Activated naive CD4-positive, alpha-beta T cell treated with anti-CD3 and anti-CD28 coated beads, Interleukin-2, amount 10 ng/mL, durations not matched to agents 7 days and 5 days (primary cell): ENCODE measurements around the gene PSTPIP1.

Experiments used
- CTCF ChIA-PET: fragments of 350-600 bp; sonication (Branson Sonifier 250); formaldehyde crosslinking; loops from one replicate; lab custom pipeline; 2021; ENCODE audit warnings: antibody characterized with exemption; lab: Charles Lee
- DNase-seq: peaks from one replicate; pipeline ENCODE4 v3.0.0-alpha.2; 2020
- H3K27ac Mint-ChIP-seq: one replicate; pipeline ENCODE4 v1.8.0; 2021; ENCODE audit warnings: mild to moderate bottlenecking, moderate library complexity, mixed read lengths
- H3K27me3 Mint-ChIP-seq: one replicate; pipeline ENCODE4 v1.8.0; 2021; ENCODE audit warnings: mild to moderate bottlenecking, mixed read lengths
- H3K36me3 Mint-ChIP-seq: one replicate; pipeline ENCODE4 v1.8.0; 2021; ENCODE audit warnings: mixed read lengths
- H3K4me1 Mint-ChIP-seq: one replicate; pipeline ENCODE4 v1.8.0; 2021; ENCODE audit warnings: mixed read lengths
- H3K4me3 Mint-ChIP-seq: one replicate; pipeline ENCODE4 v1.8.0; 2021; ENCODE audit warnings: mild to moderate bottlenecking, moderate library complexity, mixed read lengths
- H3K9me3 Mint-ChIP-seq: one replicate; pipeline ENCODE4 v1.8.0; 2021; ENCODE audit warnings: mixed read lengths

PSTPIP1 gene

DNA sequence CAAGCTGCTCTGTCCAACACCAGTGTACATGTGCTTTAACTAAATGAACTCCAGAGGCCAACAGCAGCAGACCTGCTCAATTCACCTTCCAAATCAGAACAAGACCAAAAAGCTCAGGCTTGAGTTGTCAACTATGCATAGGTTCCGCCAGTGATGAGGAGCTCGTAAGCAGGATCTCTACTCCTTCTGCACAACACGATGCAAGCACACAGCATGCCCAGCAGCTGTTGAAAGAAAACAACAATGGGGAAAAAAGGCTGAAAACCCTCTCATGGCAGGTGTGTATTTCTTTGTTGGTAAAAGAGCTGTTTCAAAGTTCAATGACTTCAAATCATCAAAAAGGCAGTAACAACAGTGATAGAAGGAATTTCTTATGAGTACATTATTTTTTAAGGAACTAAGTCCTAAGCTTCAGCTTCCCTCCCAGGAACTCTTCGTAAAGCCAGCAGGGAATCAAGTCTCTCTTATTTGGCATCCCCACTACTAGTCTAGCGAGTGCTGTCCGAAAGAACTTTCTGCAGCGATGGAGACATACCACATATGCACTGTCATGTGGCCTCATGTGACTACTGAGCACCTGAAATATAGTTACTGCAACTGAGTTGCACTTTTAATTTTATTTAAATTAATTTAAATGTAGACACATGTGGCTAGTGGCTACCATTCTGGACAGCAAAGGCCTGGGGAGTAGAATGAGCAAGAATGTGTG lies 51.9 kb downstream of the PSTPIP1 start:
- CTCF ChIA-PET = interaction anchor here (4.6 kb wide), 1 partner anchor 73 kb away, joined by 17 read pairs; no protein-coding TSS in a partner anchor
- no peak overlapping the region for H3K4me3 Mint-ChIP-seq
- no peaks in the 10 kb centered on the region for H3K27me3 Mint-ChIP-seq
- no peak for DNase-seq
- H3K4me1 Mint-ChIP-seq = no peaks in the 10 kb centered on the region
- peaks cover 3% of the 10 kb centered on the region for H3K9me3 Mint-ChIP-seq
- H3K36me3 Mint-ChIP-seq = peaks cover 59% of the 10 kb centered on the region
- peak overlapping the region; percentile 55 for H3K27ac Mint-ChIP-seq

DNA sequence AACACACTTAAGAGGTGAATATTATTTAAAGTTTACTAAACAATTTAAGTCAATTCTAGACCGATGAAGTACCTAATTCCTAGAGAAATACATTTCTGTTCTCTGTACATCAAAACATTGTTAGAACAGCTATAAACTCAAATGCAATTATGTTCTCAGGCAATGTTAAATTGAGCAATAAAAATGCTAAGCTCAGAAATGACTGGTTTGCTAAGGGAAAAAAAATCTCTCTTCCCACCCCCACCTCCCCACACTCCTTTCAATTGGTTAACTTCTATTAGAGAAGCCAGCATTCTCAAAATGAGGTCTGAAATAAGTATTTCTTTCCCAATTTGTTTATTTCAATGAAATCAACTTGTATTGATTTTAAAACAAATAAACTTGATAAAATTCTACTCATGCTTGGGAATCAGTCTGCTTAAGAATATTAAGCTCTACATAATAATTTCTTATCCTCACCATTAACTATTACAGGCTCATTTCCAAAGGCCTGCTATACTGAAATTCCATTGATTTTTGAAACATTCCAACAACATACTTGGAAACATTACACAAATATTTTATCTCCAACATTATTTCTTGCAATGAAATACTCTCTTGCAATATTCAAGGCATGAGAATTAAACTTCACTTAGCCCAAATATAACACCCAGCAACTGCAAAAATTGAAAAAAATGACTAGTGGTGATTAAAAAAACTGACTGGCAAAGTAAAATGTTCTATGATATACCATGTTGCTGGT lies 53.4 kb downstream of the PSTPIP1 start:
- H3K27me3 Mint-ChIP-seq = no peaks in the 10 kb centered on the region
- DNase-seq = no peak
- CTCF ChIA-PET = interaction anchor here (4.6 kb wide), 1 partner anchor 74 kb away, joined by 17 read pairs; no protein-coding TSS in a partner anchor
- H3K4me3 Mint-ChIP-seq = no peak overlapping the region
- H3K27ac Mint-ChIP-seq = no peak overlapping the region
- H3K9me3 Mint-ChIP-seq = no peaks in the 10 kb centered on the region
- no peaks in the 10 kb centered on the region for H3K4me1 Mint-ChIP-seq
- peaks cover 51% of the 10 kb centered on the region for H3K36me3 Mint-ChIP-seq

DNA sequence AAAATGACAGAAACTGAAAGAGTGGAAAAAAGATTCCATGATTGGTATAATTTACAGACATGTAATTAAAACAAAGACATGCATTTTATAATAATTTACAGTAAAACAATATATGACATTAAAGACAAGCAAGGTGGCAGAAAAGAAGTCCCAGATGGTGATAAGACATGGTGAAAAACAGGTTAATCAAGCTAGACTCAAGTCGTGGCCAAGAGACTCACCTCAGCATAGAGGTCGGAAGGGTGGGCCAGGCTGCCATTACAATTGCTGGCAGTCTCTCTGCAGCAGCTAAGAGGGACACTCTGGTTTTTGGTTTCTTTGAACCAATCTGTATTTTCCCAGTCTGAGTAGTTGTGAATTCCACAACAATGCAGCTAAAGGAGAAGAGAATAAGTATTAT lies 57.6 kb downstream of the PSTPIP1 start:
- no peaks in the 10 kb centered on the region for H3K4me1 Mint-ChIP-seq
- CTCF ChIA-PET = no interaction called here
- no peak overlapping the region for H3K27ac Mint-ChIP-seq
- no peaks in the 10 kb centered on the region for H3K9me3 Mint-ChIP-seq
- no peak for DNase-seq
- no peaks in the 10 kb centered on the region for H3K27me3 Mint-ChIP-seq
- H3K4me3 Mint-ChIP-seq = no peak overlapping the region
- peaks cover 22% of the 10 kb centered on the region for H3K36me3 Mint-ChIP-seq

DNA sequence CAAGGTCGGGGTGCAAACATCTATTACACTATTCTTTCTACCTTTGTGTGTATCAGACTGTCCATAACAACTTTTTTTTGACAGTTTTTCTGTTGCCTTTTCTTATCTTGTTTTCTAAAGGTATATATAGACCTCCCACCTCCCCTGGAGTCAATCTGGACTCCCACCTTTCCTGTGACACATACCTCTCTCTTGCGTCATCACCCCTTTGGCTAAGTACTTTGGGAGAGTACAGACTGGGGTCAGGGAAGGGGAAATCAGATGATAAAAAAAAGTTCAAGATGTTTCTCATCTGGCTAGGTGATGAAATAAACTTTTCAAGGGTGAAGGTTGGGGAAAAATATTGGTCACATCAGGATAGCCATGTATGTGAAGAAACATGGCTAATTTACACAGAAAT lies 58.8 kb downstream of the PSTPIP1 start:
- H3K4me3 Mint-ChIP-seq = no peak overlapping the region
- no peak for DNase-seq
- no peaks in the 10 kb centered on the region for H3K4me1 Mint-ChIP-seq
- no peak overlapping the region for H3K27ac Mint-ChIP-seq
- H3K36me3 Mint-ChIP-seq = peaks cover 18% of the 10 kb centered on the region
- no peaks in the 10 kb centered on the region for H3K9me3 Mint-ChIP-seq
- CTCF ChIA-PET = no interaction called here
- H3K27me3 Mint-ChIP-seq = no peaks in the 10 kb centered on the region

DNA sequence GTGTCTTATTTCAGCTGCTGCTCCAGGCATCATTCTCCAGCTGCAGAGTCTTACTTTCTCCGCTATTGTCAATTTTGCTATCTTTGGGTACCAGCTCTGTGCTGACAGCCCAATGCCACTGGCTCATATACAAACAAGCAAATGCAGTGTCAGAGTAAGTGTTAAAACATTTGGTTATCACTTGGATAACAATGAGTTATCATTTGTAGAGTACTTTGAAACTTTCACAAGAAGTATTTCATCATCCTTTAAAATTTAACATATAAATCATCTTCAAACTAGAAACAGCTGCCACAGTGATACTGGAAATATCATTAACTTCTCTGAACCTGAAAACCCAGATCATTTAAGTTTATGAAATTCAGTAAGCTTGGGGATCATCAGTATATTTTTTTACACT lies 62.1 kb downstream of the PSTPIP1 start:
- Mint-ChIP-seq H3K9me3 (no peaks in the 10 kb centered on the region), H3K4me1 (peaks cover 14% of the 10 kb centered on the region), H3K36me3 (peaks cover 5% of the 10 kb centered on the region), H3K4me3 (no peak overlapping the region), H3K27ac (no peak overlapping the region), H3K27me3 (no peaks in the 10 kb centered on the region)
- DNase-seq = no peak
- CTCF ChIA-PET = interaction anchor here (1.3 to 3.2 kb wide), 2 partner anchors 25 to 84 kb away, joined by 3 to 11 read pairs; no protein-coding TSS in a partner anchor

DNA sequence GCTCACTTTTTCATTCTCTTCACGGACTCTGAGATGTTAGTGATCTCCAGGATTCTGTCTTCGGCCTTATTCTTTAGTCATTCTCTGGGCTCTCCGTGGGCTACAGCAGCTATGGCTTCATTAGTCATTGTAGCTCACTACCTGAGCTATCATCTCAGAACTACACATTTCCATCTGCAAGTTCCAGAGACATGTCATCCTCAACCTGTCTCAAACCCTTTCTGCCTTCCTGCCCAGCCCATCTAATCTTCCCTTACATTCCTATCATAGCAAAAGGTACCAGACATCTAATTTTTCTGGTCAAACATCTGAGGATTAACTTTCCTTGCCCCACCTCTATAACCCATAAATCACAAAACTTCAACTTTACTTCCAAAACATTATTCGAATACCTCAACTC lies 62.8 kb downstream of the PSTPIP1 start:
- no peaks in the 10 kb centered on the region for H3K9me3 Mint-ChIP-seq
- H3K4me1 Mint-ChIP-seq = peaks cover 14% of the 10 kb centered on the region
- no peak overlapping the region for H3K4me3 Mint-ChIP-seq
- no peak for DNase-seq
- H3K27ac Mint-ChIP-seq = no peak overlapping the region
- CTCF ChIA-PET = interaction anchor here (0.7 to 3.2 kb wide), 2 partner anchors 84 to 599 kb away, joined by 3 to 11 read pairs; no protein-coding TSS in a partner anchor
- H3K36me3 Mint-ChIP-seq = peaks cover 4% of the 10 kb centered on the region
- H3K27me3 Mint-ChIP-seq = no peaks in the 10 kb centered on the region

DNA sequence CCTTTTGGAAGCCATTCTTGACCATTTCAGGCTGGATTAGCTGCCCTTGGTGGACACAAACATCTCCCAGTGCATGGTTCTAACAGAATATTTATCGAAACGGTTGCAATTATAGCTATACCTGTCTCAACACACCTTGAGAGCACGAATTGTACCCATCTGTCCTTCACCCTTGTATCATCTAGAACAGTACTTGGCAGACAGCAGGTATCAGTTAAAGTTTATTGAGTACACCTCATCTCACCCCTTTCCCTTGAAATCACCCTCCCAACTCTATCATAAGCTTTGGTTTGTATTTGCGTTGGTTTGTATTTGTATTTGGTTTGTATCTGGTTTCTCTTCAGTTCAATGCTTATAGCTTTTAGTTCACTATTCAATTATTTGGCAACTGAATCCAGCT lies 63.5 kb downstream of the PSTPIP1 start:
- peaks cover 14% of the 10 kb centered on the region for H3K4me1 Mint-ChIP-seq
- H3K27me3 Mint-ChIP-seq = no peaks in the 10 kb centered on the region
- no peak for DNase-seq
- peaks cover 4% of the 10 kb centered on the region for H3K36me3 Mint-ChIP-seq
- H3K9me3 Mint-ChIP-seq = no peaks in the 10 kb centered on the region
- CTCF ChIA-PET = interaction anchor here (1.3 to 3.2 kb wide), 3 partner anchors 9 to 85 kb away, joined by 3 to 11 read pairs (median 3); no protein-coding TSS in a partner anchor
- no peak overlapping the region for H3K27ac Mint-ChIP-seq
- no peak overlapping the region for H3K4me3 Mint-ChIP-seq

DNA sequence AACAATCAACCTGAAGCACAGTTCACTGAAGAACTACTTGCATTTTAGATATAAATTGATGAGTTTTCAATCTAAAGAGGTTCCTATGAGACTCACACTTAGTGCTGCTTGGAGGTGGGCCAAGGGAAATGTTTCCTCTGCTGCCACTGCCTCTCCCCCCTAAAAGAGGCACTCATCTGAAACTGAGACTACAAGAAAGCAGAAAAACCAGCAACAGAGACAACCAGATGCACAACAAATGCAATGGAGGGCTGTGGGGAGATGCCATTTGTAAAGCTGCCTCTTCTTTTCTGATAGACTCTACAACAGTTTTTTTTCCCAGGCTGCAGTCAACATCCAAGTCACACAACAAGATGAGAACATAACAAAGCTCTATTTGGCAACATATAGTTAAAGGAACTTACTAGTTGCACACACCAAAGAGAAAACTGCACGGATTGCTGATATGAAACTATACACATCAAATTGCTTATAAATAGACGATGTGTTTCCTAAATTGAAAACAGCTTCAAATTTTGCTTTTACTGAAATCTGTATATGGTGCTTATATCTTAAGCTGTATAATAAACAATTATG lies 64.9 kb downstream of the PSTPIP1 start:
- peaks cover 14% of the 10 kb centered on the region for H3K4me1 Mint-ChIP-seq

DNA sequence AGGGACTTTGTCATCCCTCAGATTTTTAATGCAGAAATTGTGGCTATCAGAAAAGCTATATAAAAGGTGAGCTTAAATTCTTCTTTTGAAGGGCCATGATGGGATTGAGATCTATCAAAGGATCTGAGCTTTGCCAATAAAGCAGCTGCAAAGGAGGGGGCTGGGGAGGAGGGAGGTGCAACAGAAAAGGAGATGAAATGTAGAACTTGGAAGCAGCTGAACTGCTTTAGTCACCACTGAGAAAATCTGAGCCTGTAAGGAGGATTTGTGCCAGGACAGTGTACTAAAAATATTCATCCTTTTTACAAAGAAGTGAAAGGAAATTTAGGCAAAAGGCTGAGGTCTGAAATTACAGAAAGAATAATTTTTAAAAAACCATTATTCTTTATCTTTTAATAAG lies 65.6 kb downstream of the PSTPIP1 start:
- Mint-ChIP-seq H3K36me3 (no peaks in the 10 kb centered on the region), H3K27ac (no peak overlapping the region), H3K9me3 (no peaks in the 10 kb centered on the region), H3K27me3 (no peaks in the 10 kb centered on the region), H3K4me3 (no peak overlapping the region), H3K4me1 (peaks cover 14% of the 10 kb centered on the region)
- CTCF ChIA-PET = interaction anchor here (0.8 kb wide), 1 partner anchor 159 kb away, joined by 3 read pairs; no protein-coding TSS in a partner anchor
- no peak for DNase-seq

More for the DNA sequence above, 64.9 kb downstream of the PSTPIP1 start:
- DNase-seq = no peak
- Mint-ChIP-seq H3K27ac (no peak overlapping the region), H3K9me3 (no peaks in the 10 kb centered on the region), H3K4me3 (no peak overlapping the region), H3K27me3 (no peaks in the 10 kb centered on the region), H3K36me3 (no peaks in the 10 kb centered on the region)
- CTCF ChIA-PET = interaction anchor here (1.2 kb wide), 1 partner anchor 29 kb away, joined by 3 read pairs; no protein-coding TSS in a partner anchor

DNA sequence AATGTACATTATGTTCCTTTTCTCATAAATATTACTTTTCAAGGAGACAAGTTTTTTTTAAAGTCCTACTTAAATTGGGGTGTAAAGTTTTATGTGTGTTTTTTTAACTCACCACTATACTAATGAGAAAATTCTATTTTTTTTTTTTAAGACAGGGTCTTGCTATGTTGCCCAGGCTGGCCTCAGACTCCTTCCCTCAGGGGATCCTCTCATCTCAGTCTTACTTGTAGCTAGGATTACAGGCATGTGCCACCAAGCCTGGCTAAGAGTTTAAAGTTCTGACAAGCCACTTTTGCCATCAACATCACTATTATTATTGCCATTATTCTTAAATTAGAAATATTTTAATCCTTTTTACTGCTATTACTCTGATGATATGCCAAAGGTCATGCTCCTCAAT lies 68.3 kb downstream of the PSTPIP1 start:
- no peaks in the 10 kb centered on the region for H3K36me3 Mint-ChIP-seq
- no peaks in the 10 kb centered on the region for H3K9me3 Mint-ChIP-seq
- CTCF ChIA-PET = no interaction called here
- no peaks in the 10 kb centered on the region for H3K27me3 Mint-ChIP-seq
- H3K4me1 Mint-ChIP-seq = peaks cover 14% of the 10 kb centered on the region
- no peak overlapping the region for H3K27ac Mint-ChIP-seq
- DNase-seq = no peak
- no peak overlapping the region for H3K4me3 Mint-ChIP-seq

DNA sequence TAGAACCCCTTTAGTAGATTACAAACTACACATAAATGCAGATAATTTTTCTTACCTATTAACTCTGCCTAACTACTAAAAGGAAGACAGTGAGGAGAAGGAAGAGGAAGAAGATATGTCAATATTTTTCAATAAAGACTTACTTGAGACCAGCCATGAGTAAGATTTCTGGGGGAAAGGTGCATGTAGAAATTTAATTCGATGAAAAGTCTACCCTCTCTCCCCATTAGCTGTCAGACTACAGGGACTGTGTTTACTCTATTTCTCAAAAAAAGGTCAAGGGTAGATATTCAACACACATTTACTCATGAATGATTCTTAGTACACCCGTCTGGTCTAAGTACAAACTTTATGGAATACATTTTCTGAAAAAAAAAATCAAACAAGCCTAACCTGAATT lies 69.1 kb downstream of the PSTPIP1 start:
- H3K4me3 Mint-ChIP-seq = no peak overlapping the region
- H3K4me1 Mint-ChIP-seq = peaks cover 14% of the 10 kb centered on the region
- H3K27ac Mint-ChIP-seq = no peak overlapping the region
- no peaks in the 10 kb centered on the region for H3K27me3 Mint-ChIP-seq
- CTCF ChIA-PET = no interaction called here
- no peaks in the 10 kb centered on the region for H3K9me3 Mint-ChIP-seq
- H3K36me3 Mint-ChIP-seq = peaks cover 1% of the 10 kb centered on the region
- no peak for DNase-seq

DNA sequence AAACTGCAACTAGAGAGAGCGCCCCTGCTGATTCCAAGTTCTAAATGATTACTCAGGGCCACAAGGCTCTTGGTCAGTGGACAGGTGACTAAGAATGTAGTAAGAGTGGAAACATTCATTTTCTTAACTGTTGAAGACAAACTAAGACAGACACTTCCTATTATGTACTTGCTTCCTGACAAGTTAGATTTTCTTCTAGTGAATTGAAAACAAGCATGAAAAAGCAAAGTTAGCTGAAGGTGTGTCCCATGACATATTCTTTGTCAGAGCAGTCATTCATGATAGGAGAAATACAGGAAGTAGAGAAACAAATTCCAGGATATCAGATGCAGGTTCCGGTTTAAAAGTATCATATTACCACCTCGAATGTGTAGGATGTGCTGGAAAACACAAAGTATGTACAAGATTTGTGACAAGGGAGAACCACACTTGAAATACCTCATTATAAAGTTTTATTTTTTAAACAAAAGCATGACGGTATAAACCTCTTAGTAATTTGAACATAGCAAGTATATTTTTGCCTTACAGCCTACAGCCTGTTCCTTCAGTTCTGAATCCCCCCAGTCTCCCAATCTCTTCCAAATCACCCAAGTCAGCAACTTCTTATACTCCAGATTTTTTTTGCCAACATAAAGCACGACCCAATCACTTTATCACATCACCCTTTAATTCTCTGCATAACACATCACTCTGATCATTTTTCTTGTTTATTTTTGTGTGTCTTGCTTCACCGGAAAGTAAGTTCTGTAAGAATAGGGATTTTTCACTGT lies 69.8 kb downstream of the PSTPIP1 start:
- no peak overlapping the region for H3K27ac Mint-ChIP-seq
- H3K4me1 Mint-ChIP-seq = peaks cover 13% of the 10 kb centered on the region
- H3K27me3 Mint-ChIP-seq = no peaks in the 10 kb centered on the region
- no peak overlapping the region for H3K4me3 Mint-ChIP-seq
- H3K36me3 Mint-ChIP-seq = peaks cover 1% of the 10 kb centered on the region
- no peaks in the 10 kb centered on the region for H3K9me3 Mint-ChIP-seq
- no peak for DNase-seq
- CTCF ChIA-PET = no interaction called here

DNA sequence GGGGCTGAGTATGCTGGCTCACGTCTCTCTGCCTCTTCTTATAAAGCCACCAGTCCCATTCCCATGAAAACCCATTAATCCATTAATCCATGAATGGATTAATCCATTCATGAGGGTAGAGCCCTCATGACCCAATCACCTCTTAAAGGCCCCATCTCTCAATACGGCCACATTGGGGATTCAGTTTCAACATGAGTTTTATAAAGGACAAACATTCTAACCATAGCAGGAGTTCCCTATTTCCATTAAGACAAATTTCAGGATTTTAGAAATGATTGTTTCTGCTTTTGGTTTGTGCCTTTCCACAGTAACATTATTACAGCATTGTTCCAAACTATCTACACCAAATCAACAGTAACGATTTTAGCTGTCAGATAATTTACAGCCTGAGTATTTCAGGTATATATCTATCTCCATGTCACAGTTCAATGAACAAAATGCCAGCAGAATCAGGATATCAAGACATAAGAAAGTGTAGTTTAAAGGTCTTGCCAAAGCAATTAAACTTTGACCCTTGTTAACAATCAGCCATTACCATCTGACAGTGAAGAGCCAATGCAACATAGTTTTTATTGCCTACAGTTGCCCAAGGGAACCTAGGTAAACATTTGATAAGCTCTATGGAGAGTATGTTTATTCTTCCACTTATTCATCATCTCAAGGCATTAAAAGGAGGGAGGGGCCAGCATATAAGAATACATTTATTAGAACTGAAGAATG lies 72.2 kb downstream of the PSTPIP1 start:
- Mint-ChIP-seq H3K4me3 (no peak overlapping the region), H3K4me1 (peaks cover 19% of the 10 kb centered on the region), H3K9me3 (no peaks in the 10 kb centered on the region), H3K27ac (no peak overlapping the region), H3K27me3 (no peaks in the 10 kb centered on the region), H3K36me3 (peaks cover 1% of the 10 kb centered on the region)
- no peak for DNase-seq
- CTCF ChIA-PET = interaction anchor here (2.4 kb wide), 1 partner anchor 93 kb away, joined by 8 read pairs; no protein-coding TSS in a partner anchor
